ENCODE data around the gene HMMR. TPM values are rescaled to one million over a fixed set of nuclear protein-coding genes. Genes with fewer than 3 reads are reported as not detected.
"Not testable (repeated sequence)": the region's sequence is repeated elsewhere in the genome, so short reads cannot be mapped to it uniquely, and the experiment has no call there.

Gene HMMR
- total RNA-seq, 1 donor from 2014 or later: 38.5 TPM

GRCh38 chr5:163531272-163531671, 70.8 kb downstream of the HMMR start:
- Mint-ChIP-seq H3K4me1 (peaks cover 19% of the 10 kb centered on the region), H3K9me3 (no peaks in the 10 kb centered on the region), H3K27ac (ENCODE audit: unreplicated experiment) (no peak overlapping the region), H3K36me3 (ENCODE audit: low read depth) (peaks cover 4% of the 10 kb centered on the region), H3K4me3 (no peak overlapping the region), H3K27me3 (ENCODE audit: low read depth) (peaks cover 20% of the 10 kb centered on the region)
- TF ChIP-seq CTCF (conservative IDR thresholded peaks at IDR 0.05): no peak
- no peak for DNase-seq (ENCODE audit: low read depth, low spot score)

- DNase-seq (ENCODE audit: low read depth, low spot score): no peak
- H3K27ac Mint-ChIP-seq (ENCODE audit: unreplicated experiment): no peak overlapping the region
- no peak for TF ChIP-seq CTCF (conservative IDR thresholded peaks at IDR 0.05)
- H3K27me3 Mint-ChIP-seq (ENCODE audit: low read depth): peaks cover 20% of the 10 kb centered on the region
- H3K4me1 Mint-ChIP-seq: peaks cover 19% of the 10 kb centered on the region
- no peak overlapping the region for H3K4me3 Mint-ChIP-seq
- peaks cover 4% of the 10 kb centered on the region for H3K36me3 Mint-ChIP-seq (ENCODE audit: low read depth)
- H3K9me3 Mint-ChIP-seq: no peaks in the 10 kb centered on the region
These were observed 72.0 kb downstream of the HMMR start for GRCh38 chr5:163532171-163533084.

GRCh38 chr5:163533223-163533622, 72.8 kb downstream of the HMMR start:
- Mint-ChIP-seq H3K27ac (ENCODE audit: unreplicated experiment) (no peak overlapping the region), H3K36me3 (ENCODE audit: low read depth) (peaks cover 4% of the 10 kb centered on the region), H3K4me1 (peaks cover 19% of the 10 kb centered on the region), H3K9me3 (no peaks in the 10 kb centered on the region), H3K4me3 (no peak overlapping the region), H3K27me3 (ENCODE audit: low read depth) (peaks cover 20% of the 10 kb centered on the region)
- no peak for TF ChIP-seq CTCF (conservative IDR thresholded peaks at IDR 0.05)
- no peak for DNase-seq (ENCODE audit: low read depth, low spot score)

GRCh38 chr5:163534492-163535094, 74.2 kb downstream of the HMMR start:
- peaks cover 19% of the 10 kb centered on the region for H3K4me1 Mint-ChIP-seq
- H3K9me3 Mint-ChIP-seq: no peaks in the 10 kb centered on the region
- H3K4me3 Mint-ChIP-seq: no peak overlapping the region
- no peak overlapping the region for H3K27ac Mint-ChIP-seq (ENCODE audit: unreplicated experiment)
- H3K36me3 Mint-ChIP-seq (ENCODE audit: low read depth): no peaks in the 10 kb centered on the region
- no peak for DNase-seq (ENCODE audit: low read depth, low spot score)
- no peak for TF ChIP-seq CTCF (conservative IDR thresholded peaks at IDR 0.05)
- peaks cover 20% of the 10 kb centered on the region for H3K27me3 Mint-ChIP-seq (ENCODE audit: low read depth)

GRCh38 chr5:163535290-163535689, 74.9 kb downstream of the HMMR start:
- Mint-ChIP-seq H3K27me3 (ENCODE audit: low read depth) (peaks cover 20% of the 10 kb centered on the region), H3K36me3 (ENCODE audit: low read depth) (no peaks in the 10 kb centered on the region), H3K4me1 (peaks cover 19% of the 10 kb centered on the region), H3K4me3 (no peak overlapping the region), H3K27ac (ENCODE audit: unreplicated experiment) (no peak overlapping the region), H3K9me3 (no peaks in the 10 kb centered on the region)
- no peak for DNase-seq (ENCODE audit: low read depth, low spot score)
- no peak for TF ChIP-seq CTCF (conservative IDR thresholded peaks at IDR 0.05)

- not testable (repeated sequence) for H3K27ac Mint-ChIP-seq (ENCODE audit: unreplicated experiment); H3K4me3 Mint-ChIP-seq; H3K9me3 Mint-ChIP-seq; H3K36me3 Mint-ChIP-seq (ENCODE audit: low read depth); DNase-seq (ENCODE audit: low read depth, low spot score)
- Mint-ChIP-seq H3K27me3 (ENCODE audit: low read depth) (peaks cover 20% of the 10 kb centered on the region), H3K4me1 (peaks cover 19% of the 10 kb centered on the region)
These were observed 76.0 kb downstream of the HMMR start for GRCh38 chr5:163536442-163536841.

All from neural crest cell (in vitro differentiated cells).